ENCODE measurements around the gene RSPO3. TPM values are rescaled to one million over a fixed set of nuclear protein-coding genes. Genes with fewer than 3 reads are reported as not detected.

RSPO3 gene
- total and polyA plus RNA-seq, 2 donors (not counting 1 experiment from before 2014, with no cell fraction given): 0.85 to 12.4 TPM

DNA sequence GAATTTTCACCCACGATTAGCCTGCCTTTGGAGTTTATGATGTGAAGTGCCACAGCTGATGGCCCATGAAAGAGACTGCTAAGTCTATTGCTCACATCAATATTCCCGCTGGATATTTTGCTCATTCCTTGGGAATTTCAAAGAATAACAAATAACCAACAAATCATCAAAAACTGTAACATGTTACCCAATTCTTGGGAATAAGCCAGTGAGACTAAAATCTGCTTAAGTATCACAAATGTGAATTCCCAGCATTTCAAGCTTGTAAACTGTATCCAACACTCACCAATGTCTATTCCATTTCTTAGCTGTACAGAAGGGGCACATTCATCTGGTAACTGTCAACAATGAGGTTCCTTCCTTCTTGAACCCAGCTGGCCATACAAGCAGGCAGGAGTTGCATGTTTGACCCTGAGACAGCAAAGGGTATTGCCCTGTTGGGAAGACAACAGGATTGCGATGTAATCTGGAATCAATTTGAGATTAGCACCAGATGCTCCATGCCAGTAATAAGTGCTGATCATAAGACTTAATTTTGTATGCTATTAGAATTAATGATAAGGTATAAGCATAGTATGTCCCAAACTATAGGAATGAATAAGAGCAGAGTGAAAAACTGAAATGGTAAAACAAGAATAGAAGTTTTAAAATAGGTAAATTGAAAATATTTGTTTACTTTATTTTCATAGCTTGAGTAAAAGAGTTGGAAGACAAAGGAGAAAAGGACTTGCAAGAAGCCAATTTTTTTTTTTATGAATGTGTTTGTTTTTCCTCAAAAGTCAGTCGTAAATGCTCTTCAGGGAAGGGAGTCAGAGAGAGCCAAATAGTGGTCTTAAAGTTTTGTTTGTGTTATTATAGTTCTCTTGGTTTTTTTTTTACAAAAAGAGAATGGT, 58.8 kb downstream of the RSPO3 start:
- Histone ChIP-seq H3K79me2 (ENCODE audit: control insufficient read depth, insufficient read depth, low read length) (no peaks in the 10 kb centered on the region), H3K4me3 (replicated peaks in 1 of 4; ENCODE audit: control extremely low read depth in 1 of 4, insufficient read depth in 1 of 4, low read depth in 3 of 4, low read length in 4 of 4) (no peak overlapping the region), H3K27ac (ENCODE audit: insufficient read depth, low read length) (no peak overlapping the region), H3K27me3 (ENCODE audit: control insufficient read depth, insufficient read depth, low read length) (no peaks in the 10 kb centered on the region), H3K36me3 (ENCODE audit: control insufficient read depth, insufficient read depth, low read length) (no peaks in the 10 kb centered on the region), H3K4me2 (ENCODE audit: extremely low read depth, insufficient read depth, low read length) (peak overlapping the region; percentile 39), H3K9ac (ENCODE audit: insufficient read depth, low read length) (no peak overlapping the region), H2AFZ (ENCODE audit: low read length) (no peak overlapping the region), H3K4me1 (ENCODE audit: control insufficient read depth, extremely low read depth, insufficient read depth, low read length) (peaks cover 3% of the 10 kb centered on the region), H4K20me1 (ENCODE audit: control insufficient read depth, extremely low read depth, insufficient read depth, low read length) (no peaks in the 10 kb centered on the region), H3K9me3 (ENCODE audit: control insufficient read depth, insufficient read depth, low read depth, low read length) (no peaks in the 10 kb centered on the region)
- peak; percentile 79 to 97 for DNase-seq (ENCODE audit: low read depth in 2 of 2)
- TF ChIP-seq, protein P1, sequence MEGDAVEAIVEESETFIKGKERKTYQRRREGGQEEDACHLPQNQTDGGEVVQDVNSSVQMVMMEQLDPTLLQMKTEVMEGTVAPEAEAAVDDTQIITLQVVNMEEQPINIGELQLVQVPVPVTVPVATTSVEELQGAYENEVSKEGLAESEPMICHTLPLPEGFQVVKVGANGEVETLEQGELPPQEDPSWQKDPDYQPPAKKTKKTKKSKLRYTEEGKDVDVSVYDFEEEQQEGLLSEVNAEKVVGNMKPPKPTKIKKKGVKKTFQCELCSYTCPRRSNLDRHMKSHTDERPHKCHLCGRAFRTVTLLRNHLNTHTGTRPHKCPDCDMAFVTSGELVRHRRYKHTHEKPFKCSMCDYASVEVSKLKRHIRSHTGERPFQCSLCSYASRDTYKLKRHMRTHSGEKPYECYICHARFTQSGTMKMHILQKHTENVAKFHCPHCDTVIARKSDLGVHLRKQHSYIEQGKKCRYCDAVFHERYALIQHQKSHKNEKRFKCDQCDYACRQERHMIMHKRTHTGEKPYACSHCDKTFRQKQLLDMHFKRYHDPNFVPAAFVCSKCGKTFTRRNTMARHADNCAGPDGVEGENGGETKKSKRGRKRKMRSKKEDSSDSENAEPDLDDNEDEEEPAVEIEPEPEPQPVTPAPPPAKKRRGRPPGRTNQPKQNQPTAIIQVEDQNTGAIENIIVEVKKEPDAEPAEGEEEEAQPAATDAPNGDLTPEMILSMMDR (conservative IDR thresholded peaks at IDR 0.05 in 1 of 2, IDR thresholded peaks at IDR 0.05 in 1 of 2; ENCODE audit: low read depth in 1 of 2, low read length in 2 of 2): no peak
- no peak for TF ChIP-seq EZH2 (IDR thresholded peaks at IDR 0.05; ENCODE audit: low read length, missing control alignments)

DNA sequence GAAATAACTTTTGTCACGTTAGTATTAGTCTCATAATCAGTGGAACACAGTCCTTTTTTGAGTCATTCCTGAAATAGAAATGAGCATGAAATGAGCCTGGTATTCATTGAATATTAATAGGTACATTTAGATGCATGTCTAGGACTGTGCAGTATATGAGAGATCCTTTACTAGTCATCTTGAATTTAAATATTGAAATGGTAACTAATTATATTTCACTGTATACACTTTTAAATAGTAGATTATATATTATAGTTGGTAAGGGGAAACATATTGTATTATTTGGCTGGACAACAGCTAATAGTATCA, 59.4 kb downstream of the RSPO3 start:
- Histone ChIP-seq H3K4me1 (ENCODE audit: control insufficient read depth, extremely low read depth, insufficient read depth, low read length) (peaks cover 3% of the 10 kb centered on the region), H3K9me3 (ENCODE audit: control insufficient read depth, insufficient read depth, low read depth, low read length) (no peaks in the 10 kb centered on the region)

DNA sequence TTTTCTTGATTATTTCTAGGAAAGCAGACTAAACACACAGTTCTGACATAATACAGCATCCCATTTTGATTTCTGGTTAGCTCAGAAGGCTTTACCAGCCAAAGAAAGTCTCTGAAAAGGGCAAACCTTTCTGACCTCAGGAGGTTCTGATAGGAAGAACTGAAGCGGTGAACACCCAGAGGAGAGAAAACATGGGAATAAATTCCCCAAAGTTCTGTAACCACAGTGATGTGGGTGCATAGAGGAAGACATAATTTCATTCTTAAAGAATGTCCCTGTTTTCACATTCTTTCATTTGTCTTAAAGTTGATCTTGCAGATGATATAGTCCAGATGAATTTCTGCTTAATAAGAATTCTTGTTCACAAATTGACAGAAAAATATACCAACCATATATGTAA, 60.3 kb downstream of the RSPO3 start:
- Histone ChIP-seq H3K9me3 (ENCODE audit: control insufficient read depth, insufficient read depth, low read depth, low read length) (no peaks in the 10 kb centered on the region), H3K36me3 (ENCODE audit: control insufficient read depth, insufficient read depth, low read length) (no peaks in the 10 kb centered on the region), H3K79me2 (ENCODE audit: control insufficient read depth, insufficient read depth, low read length) (no peaks in the 10 kb centered on the region), H3K4me2 (ENCODE audit: extremely low read depth, insufficient read depth, low read length) (no peak overlapping the region), H2AFZ (ENCODE audit: low read length) (no peak overlapping the region), H3K27ac (ENCODE audit: insufficient read depth, low read length) (no peak overlapping the region), H3K4me1 (ENCODE audit: control insufficient read depth, extremely low read depth, insufficient read depth, low read length) (peaks cover 3% of the 10 kb centered on the region), H3K4me3 (replicated peaks in 1 of 4; ENCODE audit: control extremely low read depth in 1 of 4, insufficient read depth in 1 of 4, low read depth in 3 of 4, low read length in 4 of 4) (no peak overlapping the region), H4K20me1 (ENCODE audit: control insufficient read depth, extremely low read depth, insufficient read depth, low read length) (no peaks in the 10 kb centered on the region), H3K27me3 (ENCODE audit: control insufficient read depth, insufficient read depth, low read length) (no peaks in the 10 kb centered on the region), H3K9ac (ENCODE audit: insufficient read depth, low read length) (no peak overlapping the region)
- DNase-seq (ENCODE audit: low read depth in 2 of 2): peak in 1 of 2 donors; percentile 74
- TF ChIP-seq, protein P1 (conservative IDR thresholded peaks at IDR 0.05 in 1 of 2, IDR thresholded peaks at IDR 0.05 in 1 of 2; ENCODE audit: low read depth in 1 of 2, low read length in 2 of 2): no peak
- no peak for TF ChIP-seq EZH2 (IDR thresholded peaks at IDR 0.05; ENCODE audit: low read length, missing control alignments)

More for the DNA sequence above, 59.4 kb downstream of the RSPO3 start:
- no peaks in the 10 kb centered on the region for H3K36me3 ChIP-seq (ENCODE audit: control insufficient read depth, insufficient read depth, low read length)
- no peak overlapping the region for H3K4me2 ChIP-seq (ENCODE audit: extremely low read depth, insufficient read depth, low read length)
- no peaks in the 10 kb centered on the region for H3K27me3 ChIP-seq (ENCODE audit: control insufficient read depth, insufficient read depth, low read length)
- H3K4me3 ChIP-seq (replicated peaks in 1 of 4; ENCODE audit: control extremely low read depth in 1 of 4, insufficient read depth in 1 of 4, low read depth in 3 of 4, low read length in 4 of 4): no peak overlapping the region
- TF ChIP-seq EZH2 (IDR thresholded peaks at IDR 0.05; ENCODE audit: low read length, missing control alignments): no peak
- TF ChIP-seq, protein P1 (conservative IDR thresholded peaks at IDR 0.05 in 1 of 2, IDR thresholded peaks at IDR 0.05 in 1 of 2; ENCODE audit: low read depth in 1 of 2, low read length in 2 of 2): no peak
- no peak overlapping the region for H2AFZ ChIP-seq (ENCODE audit: low read length)
- no peak overlapping the region for H3K9ac ChIP-seq (ENCODE audit: insufficient read depth, low read length)
- H3K79me2 ChIP-seq (ENCODE audit: control insufficient read depth, insufficient read depth, low read length): no peaks in the 10 kb centered on the region
- no peak overlapping the region for H3K27ac ChIP-seq (ENCODE audit: insufficient read depth, low read length)
- DNase-seq (ENCODE audit: low read depth in 2 of 2): no peak
- no peaks in the 10 kb centered on the region for H4K20me1 ChIP-seq (ENCODE audit: control insufficient read depth, extremely low read depth, insufficient read depth, low read length)
